NCI-H2081 (cell line): ENCODE measurements around the gene HOTAIR.

Experiments used
- DNase-seq, 2 experiments: peaks; one replicate each; lab custom pipeline; 2025; lab: John Stamatoyannopoulos, UW

The HOTAIR gene

GRCh38 chr12:53988541-53989226 lies 13.9 kb upstream of the HOTAIR start:
- no peak for DNase-seq

- no peak for DNase-seq
Observed at GRCh38 chr12:53987787-53988230, 13.1 kb upstream of the HOTAIR start.

- no peak for DNase-seq
Observed at GRCh38 chr12:53986686-53987483, 12.1 kb upstream of the HOTAIR start.

GRCh38 chr12:53985994-53986685 lies 11.4 kb upstream of the HOTAIR start:
- DNase-seq: no peak

GRCh38 chr12:53985692-53985993 lies 10.9 kb upstream of the HOTAIR start:
- no peak for DNase-seq

GRCh38 chr12:53984901-53985691 lies 10.3 kb upstream of the HOTAIR start, which contains the start of gene HOXC10:
HOXC10 (plus strand) TSS chr12:53985146; CDS start chr12:53985260, 114 bp downstream.
- peak; percentile 91 to 93 for DNase-seq

GRCh38 chr12:53983950-53984572 lies 9.3 kb upstream of the HOTAIR start:
- DNase-seq: no peak

GRCh38 chr12:53983568-53983949 lies 8.8 kb upstream of the HOTAIR start:
- no peak for DNase-seq

- DNase-seq: no peak
Observed at GRCh38 chr12:53982648-53983567, 8.2 kb upstream of the HOTAIR start.

- DNase-seq: no peak
Observed at GRCh38 chr12:53981634-53982565, 7.1 kb upstream of the HOTAIR start.

GRCh38 chr12:53980802-53981496 lies 6.2 kb upstream of the HOTAIR start:
- no peak for DNase-seq

GRCh38 chr12:53980104-53980801 lies 5.5 kb upstream of the HOTAIR start:
- no peak for DNase-seq

- no peak for DNase-seq
Observed at GRCh38 chr12:53978477-53979356, 4.0 kb upstream of the HOTAIR start.

- no peak for DNase-seq
Observed at GRCh38 chr12:53977596-53978445, 3.1 kb upstream of the HOTAIR start.

- DNase-seq: no peak
Observed at GRCh38 chr12:53976823-53977595, 2.3 kb upstream of the HOTAIR start.
